Stimulated activated CD8-positive, alpha-beta memory T cell treated with anti-CD3 and anti-CD28 coated beads, Interleukin-12 subunit alpha, Interleukin-12 subunit beta, amount 100 ng/mL, for 4 hours (primary cell): ENCODE results near the gene OCA2.
"Not testable (repeated sequence)": the region's sequence is repeated elsewhere in the genome, so short reads cannot be mapped to it uniquely, and the experiment has no call there.

Experiments
- DNase-seq: peaks from one replicate; pipeline ENCODE4 v3.0.0-alpha.2; 2020; ENCODE audit warnings: low read depth

The OCA2 gene

DNA sequence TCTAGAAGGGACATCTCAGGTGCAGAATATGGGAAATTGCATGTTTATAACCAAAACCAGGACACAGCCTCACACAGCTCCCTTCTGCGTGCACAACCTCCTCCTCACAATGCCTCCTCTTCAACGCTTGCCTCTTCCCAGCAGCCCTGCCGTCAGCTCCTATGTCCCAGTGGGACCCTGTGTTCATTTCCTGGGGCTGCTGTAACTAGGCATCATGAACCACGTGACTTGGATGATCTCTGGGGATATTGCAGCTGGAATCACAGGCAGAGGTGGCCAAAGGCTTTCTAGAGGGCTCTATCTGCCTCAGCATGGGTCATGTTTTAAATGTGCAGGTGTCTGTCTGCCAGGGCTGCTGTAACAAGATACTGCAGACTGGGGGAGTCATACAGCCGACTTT lies 375.3 kb downstream of the OCA2 start:
- no peak for DNase-seq

DNA sequence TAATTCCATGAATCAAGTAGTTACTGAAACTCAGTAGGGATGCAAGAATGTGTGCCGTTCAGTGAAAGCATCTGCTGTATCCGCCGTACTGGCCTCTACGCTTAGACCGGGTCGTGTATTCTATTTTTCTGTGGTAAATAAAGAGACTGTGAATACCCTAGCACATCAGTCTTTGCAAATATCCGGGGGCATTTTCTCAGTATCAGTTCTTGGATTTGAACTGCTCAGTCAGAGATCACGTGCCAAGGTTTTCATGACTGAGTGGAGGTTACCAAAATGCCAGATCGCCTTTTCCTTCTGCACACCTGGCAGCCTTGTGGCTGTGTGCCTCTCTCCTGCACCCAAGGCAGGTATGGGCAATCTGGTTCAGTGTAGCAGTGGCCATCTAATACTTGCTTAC lies 377.0 kb downstream of the OCA2 start:
- no peak for DNase-seq

DNA sequence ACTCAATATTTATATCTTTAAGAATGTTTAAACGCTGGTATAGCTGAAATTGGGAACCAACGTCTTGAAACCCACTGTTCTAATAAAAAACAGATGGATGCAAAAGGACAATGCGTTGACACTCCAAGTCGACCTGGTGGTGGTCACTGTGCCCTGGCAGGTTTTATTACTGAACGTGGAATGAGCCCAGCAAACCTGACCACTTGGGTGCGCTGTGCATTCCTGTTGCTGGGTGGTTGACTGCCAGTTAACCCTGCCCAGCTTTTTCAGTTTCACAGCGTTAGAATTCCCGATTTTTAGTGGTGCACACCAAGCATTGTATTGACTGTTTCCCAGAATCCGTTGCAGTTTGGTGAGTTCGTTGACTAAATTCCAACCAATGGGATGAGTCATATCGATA lies 384.4 kb downstream of the OCA2 start:
- DNase-seq = no peak

DNA sequence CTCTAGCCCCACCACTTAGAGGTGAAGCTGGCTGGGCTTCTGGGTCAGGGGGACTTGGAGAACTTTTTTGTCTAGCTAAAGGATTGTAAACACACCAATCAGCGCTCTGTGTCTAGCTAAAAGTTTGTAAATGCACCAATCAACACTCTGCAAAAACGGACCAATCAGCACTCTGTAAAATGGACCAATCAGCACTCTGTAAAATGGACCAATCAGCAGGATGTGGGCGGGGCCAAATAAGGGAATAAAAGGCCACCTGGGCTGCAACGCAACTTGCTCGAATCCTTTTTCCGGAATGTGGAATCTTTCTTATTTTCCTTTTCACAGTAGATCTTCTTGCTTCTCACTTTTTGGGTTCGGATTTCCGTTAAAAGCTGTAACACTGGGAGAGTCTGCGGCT lies 385.3 kb downstream of the OCA2 start:
- DNase-seq = not testable (repeated sequence)

DNA sequence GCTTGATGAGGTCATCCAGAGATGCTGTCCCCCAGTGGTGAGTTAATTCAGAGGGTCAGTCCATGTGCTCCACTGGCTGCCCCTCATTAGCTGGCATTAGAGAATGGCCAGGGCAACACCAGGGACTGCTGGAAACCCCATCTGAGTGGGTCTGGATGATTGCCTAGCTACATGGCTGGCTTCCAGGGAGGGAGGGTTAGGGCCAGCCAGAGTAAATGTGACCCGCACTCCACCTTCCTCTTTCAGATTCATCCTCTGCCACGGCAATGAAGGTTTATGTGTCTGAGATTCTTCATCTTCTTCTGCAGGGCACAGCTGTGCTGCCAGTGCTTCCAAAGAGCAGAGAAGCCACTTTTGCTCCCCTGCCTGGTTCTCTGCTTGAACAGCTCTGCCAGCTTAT lies 391.9 kb downstream of the OCA2 start:
- no peak for DNase-seq

DNA sequence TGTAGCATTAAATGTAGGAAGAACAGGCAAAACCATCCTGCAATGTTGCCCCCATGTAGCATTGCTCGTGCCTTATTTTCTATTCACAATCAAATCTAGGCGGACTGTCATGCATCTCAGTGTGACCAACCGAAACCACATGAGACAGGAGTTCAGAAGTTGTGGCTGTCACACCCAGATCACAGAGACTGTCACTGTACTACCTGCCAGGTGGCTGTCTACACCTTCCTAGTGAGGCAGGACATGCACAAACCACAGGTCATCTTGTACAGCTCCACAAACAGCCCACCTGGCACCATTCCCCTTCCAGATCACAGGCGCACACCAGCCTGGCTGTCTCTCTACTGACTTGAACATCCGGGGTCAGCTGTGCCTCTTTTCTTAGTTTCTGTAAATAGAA lies 392.8 kb downstream of the OCA2 start:
- no peak for DNase-seq

DNA sequence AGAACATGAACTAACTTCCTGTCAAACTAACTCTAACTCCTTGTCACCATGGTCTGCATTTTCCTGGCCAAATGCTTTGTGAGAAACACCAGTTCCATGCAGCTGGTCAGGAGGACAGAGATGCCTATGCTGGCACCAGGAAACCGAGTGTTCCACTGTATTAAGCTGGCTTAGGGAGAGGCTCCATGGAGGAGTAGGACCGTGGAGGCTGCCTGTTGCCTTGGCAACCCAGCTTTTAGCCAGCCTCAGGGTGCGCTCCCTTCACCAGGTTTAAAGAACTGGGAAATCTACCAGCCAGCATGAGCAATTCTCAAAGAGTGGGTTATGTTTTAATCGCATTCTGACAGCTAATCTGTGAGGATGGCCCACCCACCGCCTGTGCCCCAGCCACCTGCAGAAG lies 394.1 kb downstream of the OCA2 start:
- no peak for DNase-seq
